ENCODE data around the gene PLA2G4D.
A peak's percentile ranks its signal among the peaks of the same experiment; 100 is the strongest.

PLA2G4D gene

GRCh38 chr15:42094512-42094963 lies at the start of gene PLA2G4D:
Gene PLA2G4D (minus strand): TSS chr15:42094562. CDS start chr15:42094459, 103 bp downstream.
- DNase-seq: no peak

- no peak for DNase-seq
Measured at GRCh38 chr15:42143356-42143755, 49.0 kb upstream of the PLA2G4D start.

- no peak for DNase-seq
Measured at GRCh38 chr15:42141795-42142667, 47.7 kb upstream of the PLA2G4D start.

GRCh38 chr15:42141246-42141645 lies 46.9 kb upstream of the PLA2G4D start:
- DNase-seq: no peak

GRCh38 chr15:42140383-42141070 lies 46.2 kb upstream of the PLA2G4D start:
- DNase-seq: no peak

GRCh38 chr15:42139596-42139995 lies 45.2 kb upstream of the PLA2G4D start:
- DNase-seq: no peak

- DNase-seq: no peak
Measured at GRCh38 chr15:42138968-42139386, 44.6 kb upstream of the PLA2G4D start.

GRCh38 chr15:42138411-42138810 lies 44.0 kb upstream of the PLA2G4D start:
- DNase-seq: no peak

- DNase-seq: peak; percentile 58
Measured at GRCh38 chr15:42137461-42138261, 43.3 kb upstream of the PLA2G4D start.

- no peak for DNase-seq
Measured at GRCh38 chr15:42136513-42136912, 42.2 kb upstream of the PLA2G4D start.

GRCh38 chr15:42135351-42135750 lies 41.0 kb upstream of the PLA2G4D start:
- DNase-seq: no peak

- DNase-seq: no peak
Measured at GRCh38 chr15:42134617-42135245, 40.4 kb upstream of the PLA2G4D start.

- no peak for DNase-seq
Measured at GRCh38 chr15:42133886-42134502, 39.6 kb upstream of the PLA2G4D start.

GRCh38 chr15:42133356-42133755 lies 39.0 kb upstream of the PLA2G4D start:
- DNase-seq: no peak

GRCh38 chr15:42131826-42132806 lies 37.8 kb upstream of the PLA2G4D start:
- peak; percentile 43 for DNase-seq

- no peak for DNase-seq
Measured at GRCh38 chr15:42131006-42131405, 36.6 kb upstream of the PLA2G4D start.

- no peak for DNase-seq
Measured at GRCh38 chr15:42130246-42130986, 36.1 kb upstream of the PLA2G4D start.

GRCh38 chr15:42129364-42129763 lies 35.0 kb upstream of the PLA2G4D start:
- DNase-seq: no peak

- no peak for DNase-seq
Measured at GRCh38 chr15:42128476-42128875, 34.1 kb upstream of the PLA2G4D start.

GRCh38 chr15:42123546-42123945 lies 29.2 kb upstream of the PLA2G4D start:
- no peak for DNase-seq
